ENCODE data around the gene HOXD12. TPM values are rescaled to one million over a fixed set of nuclear protein-coding genes. Genes with fewer than 3 reads are reported as not detected.

The HOXD12 gene
- total RNA-seq, 4 donors from 2014 or later, result not detected

DNA sequence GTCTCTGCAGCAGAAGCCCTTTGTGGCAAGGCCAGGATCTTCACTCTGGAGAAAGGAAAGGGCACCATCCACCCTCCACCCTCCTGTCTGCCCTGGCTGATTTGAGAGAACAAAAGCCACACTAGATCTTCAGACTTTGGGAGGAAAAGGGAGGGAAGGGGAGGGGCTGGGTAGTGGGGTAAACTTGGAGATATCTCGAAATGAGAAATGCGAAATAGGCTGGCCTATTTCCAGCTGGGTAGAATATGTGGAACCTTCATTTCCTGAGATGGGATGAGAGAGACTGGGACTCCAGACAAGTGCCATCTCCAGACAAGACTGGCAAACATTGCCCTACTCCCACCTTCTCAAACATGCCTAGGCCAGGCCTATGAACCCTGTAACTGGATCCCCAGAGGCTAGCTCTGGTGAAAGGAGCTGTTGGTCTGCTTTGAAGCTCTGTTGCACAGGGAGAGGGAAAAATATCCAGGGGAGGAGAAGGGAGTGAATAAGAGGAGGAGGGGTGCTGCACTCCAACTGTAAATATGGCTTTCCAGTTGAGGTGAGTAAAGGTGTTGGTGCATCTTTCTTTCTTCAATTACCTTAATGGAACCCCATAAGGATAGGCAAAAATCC, 1.7 kb downstream of the HOXD12 start:
- TF ChIP-seq, protein P1, sequence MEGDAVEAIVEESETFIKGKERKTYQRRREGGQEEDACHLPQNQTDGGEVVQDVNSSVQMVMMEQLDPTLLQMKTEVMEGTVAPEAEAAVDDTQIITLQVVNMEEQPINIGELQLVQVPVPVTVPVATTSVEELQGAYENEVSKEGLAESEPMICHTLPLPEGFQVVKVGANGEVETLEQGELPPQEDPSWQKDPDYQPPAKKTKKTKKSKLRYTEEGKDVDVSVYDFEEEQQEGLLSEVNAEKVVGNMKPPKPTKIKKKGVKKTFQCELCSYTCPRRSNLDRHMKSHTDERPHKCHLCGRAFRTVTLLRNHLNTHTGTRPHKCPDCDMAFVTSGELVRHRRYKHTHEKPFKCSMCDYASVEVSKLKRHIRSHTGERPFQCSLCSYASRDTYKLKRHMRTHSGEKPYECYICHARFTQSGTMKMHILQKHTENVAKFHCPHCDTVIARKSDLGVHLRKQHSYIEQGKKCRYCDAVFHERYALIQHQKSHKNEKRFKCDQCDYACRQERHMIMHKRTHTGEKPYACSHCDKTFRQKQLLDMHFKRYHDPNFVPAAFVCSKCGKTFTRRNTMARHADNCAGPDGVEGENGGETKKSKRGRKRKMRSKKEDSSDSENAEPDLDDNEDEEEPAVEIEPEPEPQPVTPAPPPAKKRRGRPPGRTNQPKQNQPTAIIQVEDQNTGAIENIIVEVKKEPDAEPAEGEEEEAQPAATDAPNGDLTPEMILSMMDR (IDR thresholded peaks at IDR 0.05; ENCODE audit: low read depth), result no peak

DNA sequence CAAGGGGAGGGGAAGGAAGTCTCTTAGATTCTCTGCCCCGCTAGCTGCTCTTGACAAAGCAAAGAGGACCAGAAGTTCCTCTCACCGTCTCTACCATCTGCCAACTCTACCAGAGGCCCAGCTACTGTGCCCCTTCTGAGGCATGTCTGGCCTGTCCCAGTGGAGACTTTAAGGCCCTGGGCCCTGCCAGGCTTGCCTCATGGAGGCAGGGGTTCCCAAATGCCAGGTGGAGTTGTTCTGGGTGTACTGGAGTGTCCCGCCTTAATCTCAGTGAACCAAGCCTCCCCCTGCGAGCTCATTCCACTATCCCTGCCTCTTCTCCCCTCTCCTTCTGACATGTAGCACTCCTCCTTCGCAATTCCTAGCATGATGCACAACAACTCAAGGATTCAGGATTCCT, 2.2 kb downstream of the HOXD12 start:
- TF ChIP-seq, protein P1 (IDR thresholded peaks at IDR 0.05; ENCODE audit: low read depth), result no peak

DNA sequence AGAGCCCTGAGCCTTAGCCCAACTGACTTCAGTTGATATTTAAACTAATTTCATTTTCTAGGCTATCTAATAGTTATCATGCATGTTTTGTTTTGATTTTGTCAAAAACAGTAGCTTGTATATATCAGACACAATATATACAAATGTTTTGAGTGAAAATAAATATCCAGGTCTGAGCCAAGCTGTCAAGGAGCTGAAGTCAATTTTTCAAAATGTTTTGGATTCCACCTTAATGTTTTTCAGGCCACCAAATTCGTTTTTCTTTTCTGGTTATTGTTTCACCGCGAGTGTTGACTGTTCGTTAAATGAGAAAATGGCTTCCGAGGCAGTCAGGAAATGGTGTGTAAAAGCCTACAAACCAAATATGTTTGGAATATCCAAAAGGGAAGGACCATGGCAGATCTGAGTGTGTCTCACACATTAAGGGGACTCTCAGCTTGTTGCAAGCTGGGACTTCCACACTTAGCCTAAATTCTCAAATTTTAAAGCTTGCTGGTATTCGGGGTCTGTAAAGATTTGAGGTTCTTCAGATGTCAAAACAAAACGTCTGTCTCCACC, 2.8 kb downstream of the HOXD12 start:
- TF ChIP-seq, protein P1 (IDR thresholded peaks at IDR 0.05; ENCODE audit: low read depth), result no peak

DNA sequence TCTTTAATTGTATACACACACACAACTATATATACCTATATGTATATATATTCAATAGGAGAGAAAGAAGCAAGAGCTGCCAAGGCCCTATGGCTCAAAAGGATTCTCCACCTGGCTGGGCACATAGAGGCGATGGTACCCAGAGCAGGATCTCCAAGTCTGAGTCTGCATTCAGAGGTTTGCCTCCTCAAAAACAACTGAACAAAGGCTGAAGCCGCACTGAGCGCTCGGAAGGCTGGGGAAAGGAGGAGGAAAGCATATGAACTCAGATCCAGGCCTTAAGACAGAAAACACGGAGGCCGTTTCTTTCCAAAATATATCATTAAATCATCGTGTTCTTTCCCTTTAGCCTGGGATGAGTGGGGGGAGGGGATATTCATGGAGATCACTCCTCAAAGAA, 3.6 kb downstream of the HOXD12 start:
- TF ChIP-seq, protein P1 (IDR thresholded peaks at IDR 0.05; ENCODE audit: low read depth), result no peak

DNA sequence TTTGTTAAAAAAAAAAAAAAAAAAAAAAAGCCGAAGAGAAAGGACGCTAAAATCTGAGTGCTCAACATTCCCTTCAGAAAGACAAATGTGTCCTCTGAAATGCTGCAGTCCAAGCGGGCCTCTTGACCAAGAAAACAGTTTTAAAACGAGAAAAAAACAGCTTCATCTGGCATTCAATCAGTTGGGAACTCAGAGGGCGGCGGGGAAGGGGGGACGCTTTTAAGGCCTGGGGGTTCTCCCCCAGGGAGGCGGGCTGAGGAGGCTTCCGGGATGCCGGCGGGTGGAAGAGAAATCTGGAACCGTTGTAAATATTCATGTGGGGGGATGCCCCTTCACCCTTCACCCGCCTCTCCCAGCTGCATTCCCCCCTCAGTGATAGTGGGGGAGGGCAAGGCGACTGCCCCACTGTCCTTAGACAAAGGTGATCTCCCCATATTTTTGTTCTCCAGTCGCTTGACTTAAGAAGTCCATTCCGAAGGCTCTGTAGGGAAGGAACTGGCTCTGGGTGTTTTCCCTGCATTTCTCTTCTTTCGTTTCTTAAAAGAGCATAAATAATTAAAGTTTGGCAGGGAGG, 4.2 kb downstream of the HOXD12 start:
- TF ChIP-seq, protein P1 (IDR thresholded peaks at IDR 0.05; ENCODE audit: low read depth), result no peak

DNA sequence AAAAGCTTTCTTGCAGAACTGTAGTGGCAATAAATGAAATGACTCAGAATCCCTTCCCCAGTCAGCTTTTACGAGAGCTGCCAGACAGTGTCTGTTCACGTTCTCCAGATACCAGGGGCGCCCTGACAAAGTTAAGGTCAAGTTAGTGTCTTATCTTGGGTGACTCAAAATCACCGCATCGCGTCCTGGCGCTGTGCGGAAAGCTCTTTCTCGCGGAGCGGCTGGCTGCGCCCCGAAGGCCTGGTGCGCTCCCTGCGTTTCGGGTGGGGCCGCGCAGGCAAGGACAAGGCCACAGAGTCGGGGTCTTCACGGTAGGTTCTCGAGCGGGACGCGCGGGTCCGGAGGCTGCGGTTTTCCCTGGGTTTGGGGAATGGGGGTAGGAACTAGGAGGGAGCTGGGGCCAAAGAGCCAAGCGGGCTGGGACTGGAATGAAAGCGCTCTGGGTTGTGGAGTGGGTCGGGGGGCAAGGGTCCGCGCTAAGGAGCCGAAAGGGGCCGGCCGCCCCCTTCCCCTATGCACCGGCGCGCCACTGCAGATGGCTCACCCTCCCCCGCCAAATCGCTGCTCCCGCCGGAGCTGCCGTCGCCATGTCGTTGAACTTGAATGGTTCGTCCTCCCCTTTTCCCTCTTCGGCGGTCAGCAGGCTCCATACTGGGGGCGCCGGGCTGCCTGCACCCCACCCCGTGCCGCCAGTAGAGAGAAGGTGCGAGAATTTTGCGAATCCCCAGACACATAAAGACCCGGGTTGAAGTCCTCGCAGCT, 4.9 kb downstream of the HOXD12 start:
- TF ChIP-seq, protein P1 (IDR thresholded peaks at IDR 0.05; ENCODE audit: low read depth), result no peak

Measured in subcutaneous adipose tissue (tissue), 4 donors.